IgD-negative memory B cell (primary cell): Measurements from ENCODE around the gene PRDM11. TPM values are rescaled to one million over a fixed set of nuclear protein-coding genes. Genes with fewer than 3 reads are reported as not detected.
"Not testable (repeated sequence)": the region's sequence is repeated elsewhere in the genome, so short reads cannot be mapped to it uniquely, and the experiment has no call there.

Source experiments
- H3K27ac Mint-ChIP-seq, 3 donors: one replicate each; pipeline ENCODE4 v1.8.0; 2020 to 2022; ENCODE audit warnings: mild to moderate bottlenecking in 3 of 3, mixed read lengths in 3 of 3, moderate library complexity in 1 of 3
- H3K27me3 Mint-ChIP-seq: one replicate; pipeline ENCODE4 v1.8.0; 2021; ENCODE audit warnings: mixed read lengths
- H3K36me3 Mint-ChIP-seq: one replicate; pipeline ENCODE4 v1.8.0; 2020; ENCODE audit warnings: mild to moderate bottlenecking, mixed read lengths
- H3K4me1 Mint-ChIP-seq, 3 donors: one replicate each; pipeline ENCODE4 v1.8.0; 2020 to 2022; ENCODE audit warnings: mixed read lengths in 3 of 3, mild to moderate bottlenecking in 1 of 3
- H3K4me3 Mint-ChIP-seq, 4 donors: one replicate each; pipeline ENCODE4 v1.8.0; 2020 to 2022; ENCODE audit warnings: mild to moderate bottlenecking in 4 of 4, mixed read lengths in 4 of 4, moderate library complexity in 3 of 4
- H3K9me3 Mint-ChIP-seq, 3 donors: one replicate each; pipeline ENCODE4 v1.8.0; 2020 to 2021; ENCODE audit warnings: mixed read lengths in 3 of 3, mild to moderate bottlenecking in 1 of 3
- polyA plus RNA-seq: library from polyadenylated mRNA; unstranded; fragments of 300-500 nt; fragmentation: Illumina TruSeq; gene quantifications from one replicate; pipeline ENCODE4 v1.2.3, GENCODE V29; 2021

Gene PRDM11
- polyA plus RNA-seq, 1 donor from 2014 or later: 1.4 TPM

DNA sequence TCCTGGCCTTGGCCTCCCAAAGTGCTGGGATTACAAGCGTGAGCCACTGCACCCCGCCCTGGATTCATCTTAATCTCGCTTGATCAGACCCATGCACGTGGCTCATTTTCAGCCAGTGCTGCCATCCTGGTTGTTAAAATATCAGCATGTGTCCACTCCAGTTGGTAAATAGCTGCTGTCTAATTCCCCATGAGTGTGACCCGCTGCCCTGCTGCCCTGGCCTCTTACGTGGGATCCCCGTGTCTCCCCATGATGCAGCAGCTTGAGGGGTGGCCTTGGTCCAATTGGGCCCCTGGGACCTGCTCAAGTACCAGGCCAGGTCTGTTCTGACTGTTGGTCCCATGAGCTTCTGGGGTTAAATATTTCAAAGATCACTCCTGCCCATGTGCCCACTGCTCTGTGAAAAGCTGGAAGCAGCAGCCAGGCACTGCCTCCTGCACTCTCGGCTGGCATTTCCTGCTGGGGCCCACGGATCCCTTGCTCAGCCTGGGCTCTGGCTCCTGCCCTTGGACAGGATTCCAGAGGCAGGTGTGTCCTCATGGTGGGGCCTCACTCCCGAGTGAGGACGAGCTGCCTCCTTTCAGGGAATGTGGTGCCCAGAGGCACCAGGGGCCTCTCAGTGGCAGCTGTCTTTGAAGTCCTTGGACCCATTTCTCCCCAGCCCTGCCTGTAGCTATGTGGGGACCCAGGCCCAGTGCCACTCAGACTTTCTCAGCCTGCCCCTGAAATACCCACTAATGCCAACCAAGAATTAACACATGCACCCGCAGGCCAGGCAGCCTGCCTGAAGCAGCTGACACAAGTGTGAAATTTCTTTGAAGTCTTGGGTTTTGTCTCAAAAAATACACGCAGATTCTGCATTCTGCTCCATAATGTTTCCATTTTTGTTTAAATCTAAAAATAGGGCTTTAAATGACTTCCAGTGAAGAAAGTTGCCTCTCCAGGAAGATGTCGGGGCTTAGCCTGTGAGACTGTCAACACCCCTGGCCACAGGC is 38.1 kb upstream of the PRDM11 start:
- Mint-ChIP-seq H3K4me1 (peaks cover 0 to 2% (median 0%) of the 10 kb centered on the region in 3 donors), H3K9me3 (no peaks in the 10 kb centered on the region), H3K27me3 (peaks cover 12% of the 10 kb centered on the region), H3K27ac (no peak overlapping the region), H3K4me3 (no peak overlapping the region), H3K36me3 (no peaks in the 10 kb centered on the region)

DNA sequence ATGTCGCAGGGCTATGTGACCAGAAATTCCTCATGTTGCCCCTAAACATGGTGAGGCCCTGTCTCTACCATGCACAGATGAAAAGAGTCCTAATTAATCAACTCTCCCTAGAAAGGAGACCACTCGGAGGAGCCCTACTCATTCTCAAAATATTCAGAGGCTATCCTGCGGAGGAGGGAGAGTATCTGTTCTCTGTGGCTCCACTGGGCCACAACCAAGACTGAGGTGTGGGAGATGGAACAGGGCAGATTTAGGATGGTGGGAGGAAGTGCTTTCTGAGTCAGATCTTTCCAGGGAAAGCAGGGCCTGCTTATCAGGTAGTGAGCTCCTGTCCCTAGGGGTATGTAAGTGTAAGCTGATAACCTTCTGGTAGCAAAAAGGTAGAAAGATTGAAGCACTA is 37.0 kb upstream of the PRDM11 start:
- Mint-ChIP-seq H3K4me3 (no peak overlapping the region), H3K9me3 (no peaks in the 10 kb centered on the region), H3K36me3 (no peaks in the 10 kb centered on the region), H3K27me3 (peaks cover 19% of the 10 kb centered on the region), H3K4me1 (peaks cover 2 to 4% (median 3%) of the 10 kb centered on the region in 3 donors), H3K27ac (no peak overlapping the region)

DNA sequence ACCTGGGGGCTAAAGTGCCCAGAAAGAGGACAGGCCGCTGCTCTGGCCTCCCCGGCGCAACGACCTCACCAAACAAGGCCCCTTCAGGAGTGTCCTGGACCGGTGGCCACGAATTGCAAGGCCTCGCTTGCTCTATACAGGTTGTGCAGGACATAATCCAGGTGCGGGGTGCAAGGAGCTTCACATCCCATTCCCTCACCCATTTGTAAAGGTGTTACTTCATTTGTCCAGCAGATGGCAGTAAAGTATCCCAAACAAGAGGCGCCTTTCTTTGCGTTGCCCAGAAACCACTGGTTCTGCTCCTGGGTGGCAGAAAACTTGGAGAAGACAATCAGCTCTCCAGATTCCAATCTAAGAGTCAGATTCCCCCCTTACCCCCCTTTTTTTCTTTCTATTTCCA is 35.9 kb upstream of the PRDM11 start:
- Mint-ChIP-seq H3K27me3 (peaks cover 23% of the 10 kb centered on the region), H3K27ac (no peak overlapping the region), H3K4me1 (peaks cover 2 to 4% (median 3%) of the 10 kb centered on the region in 3 donors), H3K36me3 (no peaks in the 10 kb centered on the region), H3K9me3 (no peaks in the 10 kb centered on the region), H3K4me3 (no peak overlapping the region)

DNA sequence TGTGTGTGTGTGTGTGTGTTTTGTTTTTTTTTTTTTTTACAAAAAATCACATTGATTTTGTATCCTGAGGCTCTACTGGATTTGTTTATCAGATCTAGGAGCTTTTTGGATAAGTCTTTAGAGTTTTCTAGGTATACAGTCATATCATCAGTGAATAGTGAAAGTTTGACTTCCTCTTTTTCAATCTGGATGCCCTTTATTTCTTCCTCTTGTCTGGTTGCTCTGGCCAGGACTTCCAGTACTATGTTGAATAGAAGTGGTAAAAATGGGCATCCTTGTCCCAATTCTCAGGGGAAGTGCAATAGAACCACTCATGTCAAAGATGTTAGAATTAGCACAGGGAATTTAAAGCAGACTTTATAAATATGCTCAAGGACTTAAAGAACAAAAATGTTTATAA is 32.6 kb upstream of the PRDM11 start:
- Mint-ChIP-seq H3K9me3 (no peaks in the 10 kb centered on the region), H3K36me3 (no peaks in the 10 kb centered on the region), H3K4me1 (peaks cover 2 to 4% (median 3%) of the 10 kb centered on the region in 3 donors), H3K27ac (no peak overlapping the region), H3K27me3 (peaks cover 28% of the 10 kb centered on the region), H3K4me3 (no peak overlapping the region)

DNA sequence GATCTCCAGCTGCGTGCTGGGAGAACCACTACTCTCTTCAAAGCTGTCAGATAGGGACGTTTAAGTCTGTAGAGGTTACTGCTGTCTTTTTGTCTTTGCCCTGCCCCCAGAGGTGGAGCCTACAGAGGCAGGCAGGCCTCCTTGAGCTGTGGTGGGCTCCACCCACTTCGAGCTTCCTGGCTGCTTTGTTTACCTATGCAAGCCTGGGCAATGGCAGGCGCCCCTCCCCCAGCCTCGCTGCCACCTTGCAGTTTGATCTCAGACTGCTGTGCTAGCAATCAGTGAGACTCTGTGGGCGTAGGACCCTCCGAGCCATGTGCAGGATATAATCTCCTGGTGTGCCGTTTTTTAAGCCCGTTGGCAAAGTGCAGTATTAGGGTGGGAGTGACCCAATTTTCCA is 18.6 kb upstream of the PRDM11 start:
- Mint-ChIP-seq H3K9me3 (peaks cover 3 to 14% (median 9%) of the 10 kb centered on the region in 3 donors), H3K27me3 (peaks cover 14% of the 10 kb centered on the region)
- not testable (repeated sequence) for H3K4me1 Mint-ChIP-seq, H3K27ac Mint-ChIP-seq, H3K36me3 Mint-ChIP-seq, H3K4me3 Mint-ChIP-seq

DNA sequence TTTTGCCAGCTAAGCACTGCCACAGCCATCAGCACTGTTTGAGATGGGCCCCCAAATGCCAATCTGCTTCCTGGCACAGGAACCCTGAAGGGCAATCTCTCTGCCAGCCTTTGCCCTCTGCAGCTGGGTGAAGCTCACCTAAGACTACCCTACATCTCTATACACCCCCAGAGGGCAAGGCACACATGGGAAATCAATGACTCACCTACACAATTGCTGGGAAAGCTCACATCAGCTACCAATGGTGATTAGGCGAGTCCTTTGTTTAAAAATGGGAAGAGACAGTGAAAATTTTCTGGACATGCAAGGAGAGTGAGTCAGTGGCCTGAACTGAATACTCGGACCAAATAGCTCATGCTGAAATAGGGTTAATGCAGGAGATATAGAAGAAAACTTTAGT is 12.6 kb upstream of the PRDM11 start:
- H3K4me1 Mint-ChIP-seq: peaks cover 0 to 2% (median 0%) of the 10 kb centered on the region in 3 donors
- peaks cover 26% of the 10 kb centered on the region for H3K27me3 Mint-ChIP-seq
- no peak overlapping the region for H3K4me3 Mint-ChIP-seq
- H3K36me3 Mint-ChIP-seq: peaks cover 3% of the 10 kb centered on the region
- peaks cover 3 to 14% (median 9%) of the 10 kb centered on the region in 3 donors for H3K9me3 Mint-ChIP-seq
- no peak overlapping the region for H3K27ac Mint-ChIP-seq

DNA sequence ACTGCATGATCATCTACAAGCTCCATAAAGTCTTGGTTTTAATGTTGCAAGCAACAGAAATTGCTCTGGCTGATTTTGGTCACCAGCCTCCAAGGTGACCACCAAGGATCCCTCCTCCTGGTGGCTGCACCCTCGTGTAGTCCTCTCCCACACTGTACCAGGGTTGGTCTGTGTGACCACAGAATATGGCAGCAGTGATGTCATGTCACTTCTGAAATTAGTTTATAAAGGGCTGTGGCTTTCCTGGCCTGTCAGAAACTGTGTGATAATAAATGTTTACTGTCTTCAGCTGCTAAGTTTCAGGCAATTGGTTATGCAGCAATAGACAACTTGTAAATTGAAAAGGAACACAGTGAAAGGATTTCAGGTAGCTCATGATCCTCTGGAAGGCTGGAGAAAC is 5.3 kb upstream of the PRDM11 start:
- H3K36me3 Mint-ChIP-seq: no peaks in the 10 kb centered on the region
- no peak overlapping the region for H3K27ac Mint-ChIP-seq
- no peaks in the 10 kb centered on the region for H3K9me3 Mint-ChIP-seq
- H3K4me1 Mint-ChIP-seq: peaks cover 0 to 4% (median 4%) of the 10 kb centered on the region in 3 donors
- H3K4me3 Mint-ChIP-seq: no peak overlapping the region
- H3K27me3 Mint-ChIP-seq: peaks cover 4% of the 10 kb centered on the region

DNA sequence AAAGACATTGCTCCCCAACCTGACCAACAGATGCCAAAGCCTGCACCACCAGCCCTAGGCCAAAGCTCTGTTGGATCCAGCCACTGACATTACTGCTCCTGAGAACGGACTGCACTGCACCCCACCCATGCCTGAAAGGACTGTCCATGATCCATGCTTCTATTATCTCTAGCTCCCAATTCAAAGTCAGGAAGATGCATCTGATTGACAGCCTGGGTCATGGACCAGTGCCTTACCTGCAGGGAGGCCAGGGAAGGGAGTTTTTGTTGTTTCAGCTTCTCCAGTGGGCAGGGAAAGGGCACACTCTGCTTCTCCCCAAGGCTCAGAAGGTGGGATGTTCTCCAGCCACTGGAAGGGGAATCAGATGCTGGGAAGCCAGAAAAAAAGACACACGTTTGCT is 4.8 kb upstream of the PRDM11 start:
- Mint-ChIP-seq H3K4me3 (no peak overlapping the region), H3K9me3 (no peaks in the 10 kb centered on the region), H3K27ac (no peak overlapping the region), H3K4me1 (peaks cover 0 to 4% (median 4%) of the 10 kb centered on the region in 3 donors), H3K36me3 (no peaks in the 10 kb centered on the region), H3K27me3 (peaks cover 4% of the 10 kb centered on the region)

DNA sequence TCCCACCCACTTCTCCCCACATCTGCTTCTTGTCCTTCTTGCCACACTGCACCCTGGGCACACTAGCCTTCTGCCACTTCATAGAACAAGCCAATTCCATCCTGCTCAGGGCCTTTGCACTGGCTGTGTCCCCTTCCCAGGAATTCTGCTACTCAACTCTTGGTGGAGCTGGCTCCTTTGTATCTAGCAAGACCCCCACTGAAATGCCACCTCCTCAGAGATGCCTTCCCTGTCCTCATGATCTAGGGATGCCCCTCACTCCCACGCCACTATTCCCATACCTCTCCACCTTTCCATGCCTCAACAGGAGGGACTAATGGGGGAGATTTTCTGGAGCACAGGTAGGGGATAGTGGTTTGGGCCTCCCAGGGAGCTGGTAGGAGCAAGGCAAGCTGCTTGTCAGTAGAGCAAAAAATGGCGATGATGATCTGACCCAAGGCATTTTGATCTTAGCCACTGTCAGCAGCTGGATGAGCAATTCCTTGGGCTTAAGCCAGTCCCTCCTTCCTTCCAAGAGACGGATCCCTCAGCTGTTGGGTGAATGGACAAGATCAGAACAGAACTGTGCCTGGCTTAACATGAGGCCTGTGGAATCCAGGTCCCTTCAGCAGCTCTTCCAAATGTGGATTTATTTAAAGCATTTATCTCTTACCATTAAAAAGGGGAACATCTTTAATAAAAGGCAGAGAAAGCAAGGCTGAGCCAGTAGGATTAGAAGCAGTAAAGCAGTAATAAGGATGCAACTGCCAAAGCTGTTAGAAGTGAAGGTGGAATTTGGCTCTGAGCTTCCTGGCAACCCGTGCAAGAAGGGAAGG is 4.0 kb upstream of the PRDM11 start:
- H3K27ac Mint-ChIP-seq: no peak overlapping the region

DNA sequence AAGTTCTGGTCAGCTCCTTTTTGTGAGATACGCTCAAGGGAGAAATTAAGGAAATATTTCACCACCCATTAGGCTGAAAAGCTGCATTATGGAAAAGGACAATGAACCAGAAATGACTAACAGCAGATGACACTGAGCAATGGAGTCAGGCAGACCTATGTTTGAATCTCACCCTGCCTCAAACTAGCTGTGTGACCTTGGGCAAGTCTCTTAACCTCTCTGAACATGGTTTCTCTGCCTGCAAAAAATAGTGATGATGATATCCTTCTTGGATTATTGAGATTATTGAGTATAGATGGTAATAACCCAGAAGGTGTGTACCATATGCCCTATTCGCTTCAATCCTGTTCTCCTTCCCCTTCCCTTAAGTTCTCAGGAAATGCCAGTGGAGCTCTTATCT is 2.9 kb upstream of the PRDM11 start:
- H3K4me1 Mint-ChIP-seq: peaks cover 6 to 14% (median 12%) of the 10 kb centered on the region in 3 donors
- no peaks in the 10 kb centered on the region for H3K9me3 Mint-ChIP-seq
- H3K27ac Mint-ChIP-seq: peak overlapping the region in 1 of 3 donors; percentile 46
- peak overlapping the region in 2 of 4 donors; percentile 25 to 54 for H3K4me3 Mint-ChIP-seq
- H3K36me3 Mint-ChIP-seq: no peaks in the 10 kb centered on the region
- peaks cover 4% of the 10 kb centered on the region for H3K27me3 Mint-ChIP-seq

More for the DNA sequence above, 4.0 kb upstream of the PRDM11 start:
- no peaks in the 10 kb centered on the region for H3K36me3 Mint-ChIP-seq
- peak overlapping the region in 2 of 4 donors; percentile 10 to 54 for H3K4me3 Mint-ChIP-seq
- H3K9me3 Mint-ChIP-seq: no peaks in the 10 kb centered on the region
- H3K27me3 Mint-ChIP-seq: peaks cover 4% of the 10 kb centered on the region
- H3K4me1 Mint-ChIP-seq: peaks cover 0 to 5% (median 4%) of the 10 kb centered on the region in 3 donors

DNA sequence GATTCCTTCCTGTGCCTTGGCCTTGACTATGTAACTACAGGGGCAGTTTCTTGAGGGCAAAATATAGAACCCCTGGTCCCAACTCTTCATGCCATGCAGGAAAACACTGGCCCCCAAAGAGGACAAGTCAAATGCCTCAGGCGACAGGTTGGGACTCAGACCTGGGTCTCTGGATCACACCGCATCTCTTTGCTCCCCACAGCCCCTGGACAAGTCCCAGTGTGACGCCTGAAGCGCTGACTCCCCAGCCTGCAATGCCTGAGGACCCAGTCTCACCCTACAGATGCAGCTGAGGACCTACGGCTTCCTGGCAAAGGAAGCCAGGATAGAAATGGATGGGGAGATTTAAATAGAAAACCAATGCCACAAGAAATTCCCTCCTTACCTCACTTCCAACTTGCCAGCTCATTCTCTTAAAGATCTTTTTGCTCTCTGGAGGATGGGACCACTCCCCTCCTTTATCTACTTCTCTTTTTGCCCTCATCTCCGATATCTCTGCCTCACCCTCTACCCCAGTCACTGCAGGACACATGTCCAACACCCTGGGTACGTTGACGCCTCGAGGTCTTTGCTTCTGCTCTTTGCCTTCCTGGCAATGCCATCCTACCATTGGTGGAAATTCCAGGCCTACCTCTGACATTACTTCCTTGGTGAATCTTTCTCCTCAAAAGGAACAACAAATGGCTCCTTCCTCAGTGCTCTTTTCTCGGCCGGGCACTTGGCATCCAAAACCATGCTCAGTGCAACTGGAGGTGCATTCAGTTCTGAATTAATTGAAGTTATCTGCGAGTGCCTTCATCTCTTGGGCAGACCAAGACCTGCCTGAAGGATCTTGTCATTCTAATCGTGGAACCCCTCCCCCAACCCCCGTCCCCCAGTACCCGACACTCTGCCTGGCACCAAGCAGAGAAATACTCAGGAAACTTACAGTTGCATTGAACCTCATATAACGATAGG is 2.0 kb upstream of the PRDM11 start:
- Mint-ChIP-seq H3K4me3 (peak overlapping the region in 3 of 4 donors; percentile 48 to 88 (median 87)), H3K27ac (peak overlapping the region in 1 of 3 donors; percentile 80)

DNA sequence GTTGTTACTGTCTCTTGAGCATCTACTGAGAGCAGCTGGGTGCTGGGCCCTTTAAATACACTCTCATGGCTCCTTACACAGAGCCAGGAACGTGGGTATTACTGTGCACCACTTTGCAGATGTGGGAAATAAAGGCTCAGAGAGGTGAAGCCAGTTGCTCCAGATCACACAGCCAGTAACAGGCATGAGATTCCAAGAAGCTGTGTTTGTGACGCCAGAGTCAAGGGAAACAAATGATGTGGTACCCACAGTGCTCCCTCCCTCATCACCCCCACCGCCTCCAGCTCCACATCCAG is 1.4 kb upstream of the PRDM11 start:
- Mint-ChIP-seq H3K27ac (peak overlapping the region in 1 of 3 donors; percentile 80), H3K4me3 (peak overlapping the region in 3 of 4 donors; percentile 87 to 95 (median 88)), H3K27me3 (peaks cover 4% of the 10 kb centered on the region), H3K9me3 (no peaks in the 10 kb centered on the region), H3K4me1 (peaks cover 12 to 25% (median 17%) of the 10 kb centered on the region in 3 donors), H3K36me3 (peaks cover 2% of the 10 kb centered on the region)

More for the DNA sequence above, 2.0 kb upstream of the PRDM11 start:
- Mint-ChIP-seq H3K9me3 (no peaks in the 10 kb centered on the region), H3K4me1 (peaks cover 12 to 22% (median 17%) of the 10 kb centered on the region in 3 donors), H3K27me3 (peaks cover 4% of the 10 kb centered on the region), H3K36me3 (no peaks in the 10 kb centered on the region)

DNA sequence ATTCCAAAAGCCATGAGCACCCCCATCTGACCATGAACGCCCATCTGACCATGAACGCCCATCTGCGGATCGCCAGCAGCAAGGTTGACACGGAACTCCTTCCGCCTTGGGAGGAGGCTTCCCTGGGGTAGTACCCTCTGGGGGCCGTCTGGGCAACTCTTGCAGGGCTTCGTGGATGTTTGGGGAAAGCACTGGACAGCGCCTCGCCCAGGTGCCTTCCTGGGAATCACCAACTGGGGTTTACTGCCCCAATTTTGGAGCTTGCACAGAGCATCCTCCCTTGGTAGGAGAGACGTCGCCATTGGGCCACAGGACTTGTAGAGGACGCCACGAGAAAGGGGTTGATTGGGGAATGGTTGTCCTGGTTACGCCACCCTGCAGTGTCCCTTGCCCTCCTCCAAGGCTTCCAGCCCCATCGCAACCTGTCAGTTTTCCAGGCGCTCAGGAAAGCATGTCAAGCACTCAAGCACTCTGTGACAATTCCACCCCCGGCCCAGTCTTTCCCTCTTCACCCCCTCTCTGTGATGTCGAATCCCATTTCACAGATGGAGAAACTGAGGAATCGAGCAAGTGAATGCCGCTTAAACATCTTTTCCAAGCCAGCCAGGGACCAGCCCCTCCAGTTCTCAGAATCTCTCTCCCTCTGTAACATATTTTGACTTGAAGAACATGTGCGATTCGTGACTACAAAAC is 914 bp upstream of the PRDM11 start:
- Mint-ChIP-seq H3K27ac (peak overlapping the region; percentile 47 to 80 (median 75)), H3K4me1 (peaks cover 12 to 27% (median 17%) of the 10 kb centered on the region in 3 donors), H3K27me3 (peaks cover 4% of the 10 kb centered on the region), H3K36me3 (peaks cover 5% of the 10 kb centered on the region), H3K9me3 (no peaks in the 10 kb centered on the region), H3K4me3 (peak overlapping the region; percentile 87 to 95 (median 92))
